Right lobe of liver (tissue), 6 donors: ENCODE data around the gene HSPB3. TPM values are rescaled to one million over a fixed set of nuclear protein-coding genes. Genes with fewer than 3 reads are reported as not detected.
A peak's percentile ranks its signal among the peaks of the same experiment; 100 is the strongest.

ENCODE experiments used
- ATAC-seq, 4 donors: fragments of 200-7000 bp; cut with Tn5 transposase; one replicate each; pipeline ENCODE4 v1.9.1; 2020; ENCODE audit warnings: mild to moderate bottlenecking in 4 of 4, moderate library complexity in 4 of 4
- DNase-seq, 3 donors: peaks; one replicate each; pipeline ENCODE4 v3.0.0-alpha.2; 2020
- H3K27ac ChIP-seq, 3 donors: fragments of 200-600 bp; one replicate each; pipeline ENCODE4 v1.8.0; 2022
- H3K27me3 ChIP-seq, 2 donors: fragments of 200-600 bp; one replicate each; pipeline ENCODE4 v1.8.0; 2022
- H3K36me3 ChIP-seq, 4 donors: fragments of 200-600 bp; sonication (generic) in 1 of 4; one replicate each; pipeline versions ENCODE4 v1.5.1 to v1.8.0; 2017 to 2022; ENCODE audit warnings: control low read depth in 1 of 4
- H3K4me1 ChIP-seq, 4 donors: fragments of 200-600 bp; sonication (generic) in 1 of 4; one replicate each; pipeline versions ENCODE4 v1.5.1 to v1.8.0; 2017 to 2022; ENCODE audit warnings: control low read depth in 1 of 4
- H3K4me3 ChIP-seq, 3 donors: fragments of 200-600 bp; one replicate each; pipeline ENCODE4 v1.8.0; 2022
- H3K9me3 ChIP-seq, 4 donors: fragments of 200-600 bp; sonication (generic) in 1 of 4; one replicate each; pipeline versions ENCODE4 v1.5.1 to v1.8.0; 2017 to 2022; ENCODE audit warnings: control low read depth in 1 of 4
- POLR2A ChIP-seq: fragments of 450-650 bp; IDR thresholded peaks from one replicate; pipeline ENCODE4 v1.6.1; 2017; ENCODE audit warnings: antibody characterized with exemption, mild to moderate bottlenecking
- WGBS: methylation state at CpG from one replicate; pipeline ENCODE4 v1.1.6; 2018; ENCODE audit warnings: low coverage, low lambda C conversion rate; ENCODE audit not compliant: insufficient coverage; ENCODE audit errors: missing lambda C conversion rate; 5-methylcytosine and 5-hydroxymethylcytosine counted together
- intact Hi-C, 2 donors: fragments of 100-400 bp; cut with DNase I; formaldehyde crosslinking; loops; one replicate each; pipeline versions ENCODE4 v1.11.2 to v1.14.1; 2022
- total RNA-seq, 6 experiments: library from RNA; depleted of rRNA in 2 of 6; stranded (reverse); fragments of >200 nt in 2 of 6; fragmentation: NEBNext Ultra II Directional in 3 of 6; extraction: Animal tissue kit (Norgen Biotek cat#: 25700) in 3 of 6; gene quantifications; one replicate each; pipeline versions ENCODE4 v1.1.0 to v1.2.4, GENCODE V29; 2016 to 2023
- TF ChIP-seq, protein P1 (sequence below), 4 donors: fragments of 200-600 bp in 3 of 4; fragments of 450-650 bp in 1 of 4; IDR thresholded peaks; one replicate each; pipeline versions ENCODE4 v1.5.1 to v1.8.0; 2016 to 2022; ENCODE audit warnings: antibody characterized with exemption in 4 of 4, mild to moderate bottlenecking in 2 of 4
- donor health status: DM: no; HTN: yes; CAD: no.
- donor health status: DM: no; HTN: no; CAD: no.
- donor health status: DM: no; HTN: no; CAD: no.
- donor health status: DM: no; HTN: yes; CAD: no.
- donor health status: DM: no; HTN: yes; CAD: no.

Gene HSPB3
- total RNA-seq, 6 experiments from 2014 or later: 0.43 TPM; not detected in 5

DNA sequence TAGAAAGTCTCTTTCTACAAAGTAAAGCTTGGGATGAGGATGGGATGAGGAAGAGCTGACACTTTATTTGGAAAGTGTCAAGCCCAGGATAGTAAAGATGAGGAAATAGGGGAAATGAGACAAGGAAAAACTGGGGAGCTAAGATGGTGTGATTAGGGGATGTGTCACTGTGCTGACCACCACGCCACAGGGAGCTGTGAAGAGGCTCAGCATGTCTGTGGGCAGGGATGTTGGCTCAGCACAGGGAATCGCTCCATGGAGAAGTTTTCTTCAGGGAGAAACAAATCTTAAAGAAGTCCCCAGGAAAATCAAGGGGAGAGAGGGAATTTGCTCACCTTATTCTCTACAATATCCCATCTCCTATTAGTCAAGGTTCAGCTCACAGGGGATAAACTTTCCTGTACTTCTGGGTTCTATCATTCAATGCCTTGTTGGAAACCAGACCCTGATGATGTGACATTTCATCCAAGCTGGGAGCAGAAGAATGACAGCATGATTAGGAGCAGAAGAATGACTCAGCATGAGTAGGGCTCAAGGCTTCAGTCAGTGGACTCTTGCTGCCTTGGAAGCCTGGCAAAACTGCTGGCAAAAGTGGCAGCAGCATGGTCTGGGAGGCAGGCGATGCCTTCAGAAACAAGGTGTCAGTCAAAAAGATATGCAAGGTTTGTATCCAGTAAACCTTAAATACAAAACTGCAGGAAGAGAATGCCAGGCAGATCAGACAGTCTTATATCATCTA lies 4.9 kb downstream of the HSPB3 start:
- Histone ChIP-seq H3K4me1 (no peaks in the 10 kb centered on the region), H3K27me3 (no peaks in the 10 kb centered on the region), H3K36me3 (no peaks in the 10 kb centered on the region), H3K9me3 (no peaks in the 10 kb centered on the region), H3K4me3 (no peak overlapping the region), H3K27ac (no peak overlapping the region)
- no peak for DNase-seq
- WGBS: no CpG with 5 or more reads among the region's 3 CpGs
- intact Hi-C loops: no loop called here
- no peak for ATAC-seq
- TF ChIP-seq, protein P1, sequence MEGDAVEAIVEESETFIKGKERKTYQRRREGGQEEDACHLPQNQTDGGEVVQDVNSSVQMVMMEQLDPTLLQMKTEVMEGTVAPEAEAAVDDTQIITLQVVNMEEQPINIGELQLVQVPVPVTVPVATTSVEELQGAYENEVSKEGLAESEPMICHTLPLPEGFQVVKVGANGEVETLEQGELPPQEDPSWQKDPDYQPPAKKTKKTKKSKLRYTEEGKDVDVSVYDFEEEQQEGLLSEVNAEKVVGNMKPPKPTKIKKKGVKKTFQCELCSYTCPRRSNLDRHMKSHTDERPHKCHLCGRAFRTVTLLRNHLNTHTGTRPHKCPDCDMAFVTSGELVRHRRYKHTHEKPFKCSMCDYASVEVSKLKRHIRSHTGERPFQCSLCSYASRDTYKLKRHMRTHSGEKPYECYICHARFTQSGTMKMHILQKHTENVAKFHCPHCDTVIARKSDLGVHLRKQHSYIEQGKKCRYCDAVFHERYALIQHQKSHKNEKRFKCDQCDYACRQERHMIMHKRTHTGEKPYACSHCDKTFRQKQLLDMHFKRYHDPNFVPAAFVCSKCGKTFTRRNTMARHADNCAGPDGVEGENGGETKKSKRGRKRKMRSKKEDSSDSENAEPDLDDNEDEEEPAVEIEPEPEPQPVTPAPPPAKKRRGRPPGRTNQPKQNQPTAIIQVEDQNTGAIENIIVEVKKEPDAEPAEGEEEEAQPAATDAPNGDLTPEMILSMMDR (IDR thresholded peaks at IDR 0.05): no peak
- no peak for TF ChIP-seq POLR2A

DNA sequence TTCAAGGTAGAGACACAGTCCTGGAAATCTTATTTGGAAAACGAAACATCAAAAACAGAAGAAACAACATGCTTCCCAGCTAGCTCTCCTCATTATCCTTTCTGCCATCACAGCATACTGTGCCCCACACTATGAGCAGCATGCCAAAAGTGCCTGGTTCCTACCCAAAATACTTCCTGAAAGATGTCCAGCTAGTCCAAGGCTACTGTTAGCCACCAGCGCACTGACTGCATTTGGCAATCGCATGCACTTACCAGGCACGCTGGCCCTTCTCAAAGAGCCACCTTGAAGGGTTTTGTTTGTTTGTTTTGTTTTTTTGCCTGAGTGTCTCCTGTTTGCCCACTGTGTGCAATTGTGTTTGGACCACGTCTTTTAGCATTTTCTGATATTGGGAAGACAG lies 6.8 kb downstream of the HSPB3 start:
- Histone ChIP-seq H3K4me3 (no peak overlapping the region), H3K36me3 (no peaks in the 10 kb centered on the region), H3K4me1 (no peaks in the 10 kb centered on the region), H3K27me3 (no peaks in the 10 kb centered on the region), H3K9me3 (no peaks in the 10 kb centered on the region), H3K27ac (no peak overlapping the region)
- DNase-seq (no peak), ATAC-seq (no peak)
- 65% methylated on average over 5 of the region's 5 CpGs for WGBS
- TF ChIP-seq POLR2A: no peak
- TF ChIP-seq, protein P1 (IDR thresholded peaks at IDR 0.05): no peak
- intact Hi-C loops: no loop called here

DNA sequence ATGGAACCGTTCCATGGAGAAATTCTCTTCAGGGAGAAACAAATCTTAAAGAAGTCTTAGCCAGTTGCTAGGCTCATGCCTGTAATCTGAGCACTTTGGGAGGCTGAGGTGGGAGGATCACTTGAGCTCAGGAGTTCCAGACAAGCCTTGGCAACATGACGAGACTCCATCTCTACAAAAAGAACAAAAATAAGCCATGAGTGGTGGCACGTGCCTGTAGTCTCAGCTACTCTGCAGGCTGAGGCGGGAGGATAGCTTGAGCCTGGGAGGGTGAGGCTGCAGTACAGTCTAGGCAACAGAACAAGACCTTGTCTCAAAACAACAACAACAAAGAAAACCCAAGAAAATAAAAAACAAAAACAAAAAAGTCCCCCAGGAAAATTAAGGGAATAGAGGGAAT lies 8.2 kb downstream of the HSPB3 start:
- whole genome bisulfite sequencing: 77% methylated on average over 4 of the region's 4 CpGs
- intact Hi-C loops: no loop called here
- DNase-seq (no peak), ATAC-seq (no peak)
- TF ChIP-seq POLR2A: no peak
- TF ChIP-seq, protein P1 (IDR thresholded peaks at IDR 0.05): no peak
- Histone ChIP-seq H3K27ac (no peak overlapping the region), H3K4me3 (no peak overlapping the region), H3K27me3 (no peaks in the 10 kb centered on the region), H3K4me1 (no peaks in the 10 kb centered on the region), H3K9me3 (no peaks in the 10 kb centered on the region), H3K36me3 (no peaks in the 10 kb centered on the region)

DNA sequence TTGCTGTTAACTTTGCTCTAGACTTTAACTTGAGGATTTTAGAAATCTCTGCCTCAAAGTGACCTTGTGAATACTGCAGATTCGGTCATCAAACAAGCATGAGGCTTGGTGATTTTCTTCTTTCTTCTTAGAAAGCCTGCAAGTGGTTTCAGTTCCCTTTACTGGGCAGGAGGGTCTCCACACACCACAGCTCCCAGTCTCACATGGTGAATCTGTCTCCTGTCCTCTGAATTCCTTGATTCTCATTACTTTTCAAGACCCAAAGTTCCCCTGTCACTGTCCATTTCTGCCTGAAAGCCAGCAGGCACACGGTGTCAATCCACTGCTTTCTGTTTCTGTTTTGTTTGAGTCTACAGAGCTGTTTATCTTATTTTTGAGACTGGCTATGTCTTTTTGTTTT lies 14.1 kb downstream of the HSPB3 start:
- H3K4me3 ChIP-seq: peak overlapping the region in 2 of 3 donors; percentile 0
- ATAC-seq: peak; percentile 60 to 80 (median 68)

More for the DNA sequence above, 14.1 kb downstream of the HSPB3 start:
- no peaks in the 10 kb centered on the region for H3K4me1 ChIP-seq
- DNase-seq: no peak
- H3K27me3 ChIP-seq: no peaks in the 10 kb centered on the region
- 11% methylated on average over 2 of the region's 2 CpGs for WGBS
- TF ChIP-seq, protein P1 (IDR thresholded peaks at IDR 0.05): no peak
- no peak for TF ChIP-seq POLR2A
- H3K36me3 ChIP-seq: no peaks in the 10 kb centered on the region
- no peaks in the 10 kb centered on the region for H3K9me3 ChIP-seq
- peak overlapping the region in 1 of 3 donors; percentile 9 for H3K27ac ChIP-seq
- intact Hi-C loops: no loop called here
